Sigmoid colon (tissue), 7 donors: ENCODE data around the gene CARS1. TPM values are rescaled to one million over a fixed set of nuclear protein-coding genes. Genes with fewer than 3 reads are reported as not detected.

Experiments
- DNase-seq: peaks from one replicate; pipeline ENCODE4 v3.0.0-alpha.2; 2019
- H3K27ac ChIP-seq, 4 donors: fragments of 200-600 bp; sonication (generic); one replicate each; pipeline ENCODE4 v1.5.1; 2016 to 2019; ENCODE audit warnings: mild to moderate bottlenecking in 1 of 4
- H3K27me3 ChIP-seq, 3 donors: fragments of 200-600 bp; sonication (generic); one replicate each; pipeline ENCODE4 v1.5.1; 2019; ENCODE audit warnings: mild to moderate bottlenecking in 1 of 3
- H3K36me3 ChIP-seq, 4 donors: fragments of 200-600 bp; sonication (generic); one replicate each; pipeline ENCODE4 v1.5.1; 2016 to 2019
- H3K4me1 ChIP-seq, 4 donors: fragments of 200-600 bp; sonication (generic); one replicate each; pipeline ENCODE4 v1.5.1; 2017 to 2019
- H3K4me3 ChIP-seq, 4 donors: fragments of 200-600 bp; sonication (generic); one replicate each; pipeline ENCODE4 v1.5.1; 2017 to 2019; ENCODE audit warnings: mild to moderate bottlenecking in 2 of 4, moderate library complexity in 1 of 4
- H3K9me3 ChIP-seq, 4 donors: fragments of 200-600 bp in 3 of 4; sonication (generic) in 3 of 4; one replicate each; pipeline versions ENCODE4 v1.5.1 to v1.6.1; 2013 to 2019
- CTCF ChIP-seq, 4 experiments: fragments of 450-650 bp in 3 of 4; fragments of 200-600 bp in 1 of 4; IDR thresholded peaks; one replicate each; pipeline ENCODE4 v1.5.1; 2016 to 2019; ENCODE audit warnings: antibody characterized with exemption in 4 of 4, mild to moderate bottlenecking in 3 of 4, moderate library complexity in 2 of 4
- EP300 ChIP-seq, 4 donors: sonication (generic); formaldehyde crosslinking; IDR thresholded peaks; one replicate each; pipeline ENCODE4 v1.6.1; 2017; ENCODE audit warnings: antibody characterized with exemption in 4 of 4
- POLR2A ChIP-seq, 2 donors: fragments of 450-650 bp; IDR thresholded peaks; one replicate each; pipeline ENCODE4 v1.6.1; 2016; ENCODE audit warnings: antibody characterized with exemption in 2 of 2, mild to moderate bottlenecking in 2 of 2, moderate library complexity in 2 of 2
- POLR2AphosphoS5 ChIP-seq, 4 donors: sonication (generic); formaldehyde crosslinking; IDR thresholded peaks; one replicate each; pipeline ENCODE4 v1.6.1; 2017; ENCODE audit warnings: antibody characterized with exemption in 4 of 4
- WGBS, 2 donors: extraction: QIAGEN DNeasy Blood & Tissue Kit; methylation state at CpG; one replicate each; pipeline ENCODE4 v1.1.7; 2013; 5-methylcytosine and 5-hydroxymethylcytosine counted together
- intact Hi-C: fragments of 100-400 bp; cut with DNase I; formaldehyde crosslinking; loops from one replicate; pipeline ENCODE4 v1.15.1; 2023
- polyA plus RNA-seq, 3 donors: library from polyadenylated mRNA; stranded (reverse); fragments of 200-250 nt; gene quantifications; one replicate each; pipeline ENCODE4 v1.2.3, GENCODE V29; 2013
- total RNA-seq, 4 donors: library from RNA; depleted of rRNA; stranded (reverse); fragments of >200 nt; gene quantifications; one replicate each; pipeline ENCODE4 v1.1.0, GENCODE V29; 2016
- donor health status: healthy with polysubstance abuse.
- donor health status: Bipolar disorder and iron deficiency.
- donor health status: healthy.

The CARS1 gene
- total and polyA plus RNA-seq, 7 donors, result 21.0 to 57.1 (median 35.9) TPM

- Histone ChIP-seq H3K4me1 (peaks cover 0 to 88% (median 75%) of the 10 kb centered on the region in 4 donors), H3K36me3 (peaks cover 0 to 23% (median 0%) of the 10 kb centered on the region in 4 donors), H3K4me3 (no peak overlapping the region), H3K9me3 (no peaks in the 10 kb centered on the region), H3K27me3 (no peaks in the 10 kb centered on the region), H3K27ac (peak overlapping the region in 1 of 4 donors; percentile 15)
- 84 to 88% methylated on average over 8 of the region's 8 CpGs for WGBS, 2 donors
- intact Hi-C loops, result no loop called here
- no peak for DNase-seq
- TF ChIP-seq POLR2A (IDR thresholded peaks at IDR 0.05) (no peak), EP300 (IDR thresholded peaks at IDR 0.05) (no peak), CTCF (IDR thresholded peaks at IDR 0.05) (no peak), POLR2AphosphoS5 (IDR thresholded peaks at IDR 0.05) (no peak)
These were observed 10.6 kb downstream of the CARS1 start for GRCh38 chr11:3046641-3047040.

- 89 to 93% methylated on average over 12 of the region's 12 CpGs for WGBS, 2 donors
- Histone ChIP-seq H3K27me3 (no peaks in the 10 kb centered on the region), H3K36me3 (peaks cover 0 to 28% (median under 1%) of the 10 kb centered on the region in 4 donors), H3K9me3 (no peaks in the 10 kb centered on the region), H3K4me3 (no peak overlapping the region), H3K27ac (peak overlapping the region in 1 of 4 donors; percentile 15), H3K4me1 (peaks cover 0 to 87% (median 74%) of the 10 kb centered on the region in 4 donors)
- TF ChIP-seq CTCF (IDR thresholded peaks at IDR 0.05) (no peak), POLR2A (IDR thresholded peaks at IDR 0.05) (no peak)
- no peak for DNase-seq
- intact Hi-C loops, result no loop called here
These were observed 11.0 kb downstream of the CARS1 start for GRCh38 chr11:3046190-3046589.

- Histone ChIP-seq H3K36me3 (peaks cover 9 to 40% (median 11%) of the 10 kb centered on the region in 4 donors), H3K27me3 (no peaks in the 10 kb centered on the region), H3K4me1 (peaks cover 0 to 75% (median 63%) of the 10 kb centered on the region in 4 donors), H3K4me3 (no peak overlapping the region), H3K27ac (peak overlapping the region in 3 of 4 donors; percentile 78 to 90 (median 88)), H3K9me3 (no peaks in the 10 kb centered on the region)
- TF ChIP-seq EP300 (IDR thresholded peaks at IDR 0.05), result no peak
- TF ChIP-seq POLR2A (IDR thresholded peaks at IDR 0.05), result no peak
- no peak for TF ChIP-seq POLR2AphosphoS5 (IDR thresholded peaks at IDR 0.05)
- DNase-seq, result no peak
- 93 to 96% methylated on average over 12 of the region's 12 CpGs for WGBS, 2 donors
- intact Hi-C loops, result no loop called here
These were observed 12.3 kb downstream of the CARS1 start for GRCh38 chr11:3044915-3045314.

GRCh38 chr11:3044004-3044403 is 13.2 kb downstream of the CARS1 start:
- Histone ChIP-seq H3K27me3 (no peaks in the 10 kb centered on the region), H3K9me3 (no peaks in the 10 kb centered on the region), H3K27ac (peak overlapping the region in 3 of 4 donors; percentile 78 to 90 (median 88)), H3K4me1 (peaks cover 0 to 66% (median 55%) of the 10 kb centered on the region in 4 donors), H3K36me3 (peaks cover 12 to 49% (median 19%) of the 10 kb centered on the region in 4 donors), H3K4me3 (no peak overlapping the region)
- DNase-seq, result no peak
- WGBS, 2 donors, result 84 to 90% methylated on average over 6 of the region's 6 CpGs
- TF ChIP-seq POLR2AphosphoS5 (IDR thresholded peaks at IDR 0.05), result peak in 1 of 4 donors; percentile 53
- TF ChIP-seq POLR2A (IDR thresholded peaks at IDR 0.05), result no peak
- intact Hi-C loops, result no loop called here

- peak; percentile 94 for DNase-seq
- Histone ChIP-seq H3K4me3 (no peak overlapping the region), H3K4me1 (peaks cover 0 to 60% (median 48%) of the 10 kb centered on the region in 4 donors), H3K27ac (peak overlapping the region in 3 of 4 donors; percentile 78 to 90 (median 88)), H3K27me3 (no peaks in the 10 kb centered on the region), H3K36me3 (peaks cover 15 to 56% (median 24%) of the 10 kb centered on the region in 4 donors), H3K9me3 (no peaks in the 10 kb centered on the region)
- WGBS, 2 donors, result 89 to 94% methylated on average over 16 of the region's 16 CpGs
- intact Hi-C loops, result no loop called here
- TF ChIP-seq POLR2A (IDR thresholded peaks at IDR 0.05), result no peak
- peak in 1 of 4 donors; percentile 45 for TF ChIP-seq EP300 (IDR thresholded peaks at IDR 0.05)
- peak; percentile 52 to 79 (median 63) for TF ChIP-seq POLR2AphosphoS5 (IDR thresholded peaks at IDR 0.05)
- TF ChIP-seq CTCF (IDR thresholded peaks at IDR 0.05), result no peak
These were observed 13.8 kb downstream of the CARS1 start for GRCh38 chr11:3043315-3043871.
